ENCODE measurements around the gene GNG8. TPM values are rescaled to one million over a fixed set of nuclear protein-coding genes. Genes with fewer than 3 reads are reported as not detected.
A peak's percentile ranks its signal among the peaks of the same experiment; 100 is the strongest.

The GNG8 gene
- total and polyA plus RNA-seq, 2 donors (not counting 1 experiment from before 2014, with no cell fraction given), result 6.7 TPM; not detected in 1

DNA sequence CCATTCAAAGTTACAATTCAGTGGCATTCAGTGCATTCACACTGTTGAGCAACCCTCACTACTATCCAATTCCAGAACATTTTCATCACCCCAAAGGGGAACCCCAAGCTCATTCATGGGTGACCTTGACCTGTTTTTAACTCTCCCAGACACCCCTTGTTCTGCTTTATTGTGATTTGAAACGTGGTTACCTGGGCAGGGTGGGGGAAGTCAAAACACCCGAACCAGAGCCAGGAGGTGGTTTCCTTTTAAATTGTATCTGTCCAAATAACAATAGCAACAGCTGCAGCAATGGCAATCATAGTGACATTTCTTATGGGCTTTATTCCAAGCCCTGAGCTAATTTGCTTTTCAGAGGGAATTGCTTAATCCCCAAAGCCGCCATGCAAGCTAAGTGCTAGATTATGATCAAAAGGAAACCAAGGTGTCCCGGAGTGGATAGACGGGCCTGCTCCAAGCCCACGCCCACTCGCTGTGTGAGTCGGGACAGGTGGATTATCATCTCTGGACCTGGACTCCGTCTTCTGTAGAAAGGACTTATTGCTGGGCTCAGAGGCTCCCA, 17.3 kb downstream of the GNG8 start:
- intact Hi-C loops (cut with micrococcal nuclease), result loop anchor here (1.0 to 5.0 kb wide), 4 partner anchors 16 to 232 kb away; partner anchors contain the start of genes AP2S1, DACT3 and PRKD2
- H3K4me2 ChIP-seq (replicated peaks; ENCODE audit: low read depth, low read length, poor library complexity, severe bottlenecking), result peak overlapping the region; percentile 72
- peaks cover 64% of the 10 kb centered on the region for H3K4me1 Mint-ChIP-seq

More for the DNA sequence above, 17.3 kb downstream of the GNG8 start:
- DNase-seq, result peak; percentile 93
- Histone ChIP-seq H3K79me2 (ENCODE audit: control insufficient read depth, insufficient read depth, low read length) (no peaks in the 10 kb centered on the region), H3K9ac (ENCODE audit: low read length) (peak overlapping the region; percentile 59), H3K27ac (ENCODE audit: low read length in 2 of 2) (peak overlapping the region; percentile 99 to 100), H3K4me1 (ENCODE audit: control insufficient read depth in 2 of 2, insufficient read depth in 2 of 2, low read length in 2 of 2) (peaks cover 61 to 85% of the 10 kb centered on the region in 2 donors), H3K27me3 (replicated peaks in 1 of 4; ENCODE audit: control extremely low read depth in 1 of 4, control insufficient read depth in 3 of 4, insufficient read depth in 4 of 4, low read length in 3 of 4) (no peaks in the 10 kb centered on the region), H3K9me3 (ENCODE audit: control extremely low read depth in 1 of 3, control insufficient read depth in 2 of 3, insufficient read depth in 1 of 3, low read length in 2 of 3) (no peaks in the 10 kb centered on the region), H2AFZ (ENCODE audit: insufficient read depth, low read depth, low read length, poor library complexity, severe bottlenecking) (no peak overlapping the region), H3K4me3 (ENCODE audit: control extremely low read depth in 1 of 5, extremely low read depth in 1 of 5, insufficient read depth in 1 of 5, low read depth in 2 of 5, low read length in 4 of 5) (peak overlapping the region; percentile 11 to 43 (median 34)), H4K20me1 (ENCODE audit: control insufficient read depth, insufficient read depth, low read length, poor library complexity, severe bottlenecking) (no peaks in the 10 kb centered on the region), H3K36me3 (replicated peaks in 1 of 2; ENCODE audit: control extremely low read depth in 1 of 2, control insufficient read depth in 1 of 2, extremely low read depth in 1 of 2, insufficient read depth in 2 of 2, low read length in 1 of 2) (no peaks in the 10 kb centered on the region)
- ChIA-PET POLR2A (interaction anchor here (0.7 to 4.1 kb wide), 8 partner anchors 11 to 70 kb away, joined by 3 to 30 read pairs (median 6); partner anchors contain the start of genes DACT3 and GNG8), CTCF (interaction anchor here (0.6 to 16.2 kb wide), 8 partner anchors 14 to 222 kb away, joined by 3 to 447 read pairs (median 9); partner anchors contain the start of genes CALM3, DACT3 and GNG8)
- Mint-ChIP-seq H3K9me3 (ENCODE audit: insufficient read depth) (no peaks in the 10 kb centered on the region), H3K4me3 (peak overlapping the region; percentile 95), H3K27me3 (no peaks in the 10 kb centered on the region), H3K27ac (peak overlapping the region; percentile 99)
- 67% methylated on average over 5 of the region's 9 CpGs for WGBS (ENCODE audit: insufficient coverage)
- peak; percentile 50 for ATAC-seq (ENCODE audit: low read depth)
- no peak for TF ChIP-seq EZH2 (IDR thresholded peaks at IDR 0.05; ENCODE audit: borderline replicate concordance, insufficient read depth, low read depth, low read length, poor library complexity, severe bottlenecking)
- no peak for TF ChIP-seq CTCF (IDR thresholded peaks at IDR 0.05)

Measured in B cell (primary cell).